Nucleus accumbens (tissue), 56 donors: Measurements from ENCODE around the gene HSPB9.
"Not testable (repeated sequence)": the region's sequence is repeated elsewhere in the genome, so short reads cannot be mapped to it uniquely, and the experiment has no call there.

Source experiments
- DNase-seq, 56 donors: peaks; one replicate each; lab custom pipeline; 2025; lab: John Stamatoyannopoulos, UW

The HSPB9 gene

GRCh38 chr17:42136654-42137051, 14.0 kb downstream of the HSPB9 start:
- DNase-seq: no peak

- DNase-seq: no peak
Measured at GRCh38 chr17:42138749-42139492, 16.3 kb downstream of the HSPB9 start.

GRCh38 chr17:42140690-42141089, 18.1 kb downstream of the HSPB9 start:
- DNase-seq: not testable (repeated sequence)

- no peak for DNase-seq
Measured at GRCh38 chr17:42141382-42141781, 18.8 kb downstream of the HSPB9 start.

- peak in 34 of 56 donors; percentile 17 to 87 (median 46) for DNase-seq
Measured at GRCh38 chr17:42142371-42142896, 19.8 kb downstream of the HSPB9 start.

GRCh38 chr17:42143138-42143537, 20.5 kb downstream of the HSPB9 start:
- not testable (repeated sequence) for DNase-seq

- no peak for DNase-seq
Measured at GRCh38 chr17:42146911-42147607, 24.5 kb downstream of the HSPB9 start.

- DNase-seq: no peak
Measured at GRCh38 chr17:42153919-42154742, 31.5 kb downstream of the HSPB9 start.

- peak in 1 of 56 donors; percentile 30 for DNase-seq
Measured at GRCh38 chr17:42155614-42156045, 33.0 kb downstream of the HSPB9 start.

GRCh38 chr17:42159796-42160530, 37.4 kb downstream of the HSPB9 start:
- no peak for DNase-seq

GRCh38 chr17:42160531-42160910, 37.9 kb downstream of the HSPB9 start:
- DNase-seq: no peak

GRCh38 chr17:42163113-42163512, 40.5 kb downstream of the HSPB9 start:
- peak in 2 of 56 donors; percentile 15 to 20 for DNase-seq

- DNase-seq: no peak
Measured at GRCh38 chr17:42163696-42164407, 41.2 kb downstream of the HSPB9 start.

- DNase-seq: no peak
Measured at GRCh38 chr17:42165751-42166150, 43.1 kb downstream of the HSPB9 start.

GRCh38 chr17:42166196-42166763, 43.7 kb downstream of the HSPB9 start:
- DNase-seq: no peak

GRCh38 chr17:42167807-42168206, 45.2 kb downstream of the HSPB9 start:
- no peak for DNase-seq

GRCh38 chr17:42169351-42169750, 46.7 kb downstream of the HSPB9 start:
- DNase-seq: no peak

- DNase-seq: peak in 26 of 56 donors; percentile 4 to 74 (median 26)
Measured at GRCh38 chr17:42171831-42172230, 49.2 kb downstream of the HSPB9 start.
